IPS-18c (cell line): ENCODE measurements around the gene AMN.

Experiments
- H3K4me3 ChIP-seq: 2 replicates; pipeline ENCODE4 v1.7.0; 2013; ENCODE audit warnings: low read depth, mild to moderate bottlenecking, low read length, moderate library complexity; ENCODE audit not compliant: insufficient read depth
- H3K9me3 ChIP-seq: one replicate; pipeline ENCODE4 v1.6.1; 2013; ENCODE audit warnings: mild to moderate bottlenecking, low read length, moderate library complexity; ENCODE audit not compliant: control insufficient read depth, insufficient read depth

Gene AMN

DNA sequence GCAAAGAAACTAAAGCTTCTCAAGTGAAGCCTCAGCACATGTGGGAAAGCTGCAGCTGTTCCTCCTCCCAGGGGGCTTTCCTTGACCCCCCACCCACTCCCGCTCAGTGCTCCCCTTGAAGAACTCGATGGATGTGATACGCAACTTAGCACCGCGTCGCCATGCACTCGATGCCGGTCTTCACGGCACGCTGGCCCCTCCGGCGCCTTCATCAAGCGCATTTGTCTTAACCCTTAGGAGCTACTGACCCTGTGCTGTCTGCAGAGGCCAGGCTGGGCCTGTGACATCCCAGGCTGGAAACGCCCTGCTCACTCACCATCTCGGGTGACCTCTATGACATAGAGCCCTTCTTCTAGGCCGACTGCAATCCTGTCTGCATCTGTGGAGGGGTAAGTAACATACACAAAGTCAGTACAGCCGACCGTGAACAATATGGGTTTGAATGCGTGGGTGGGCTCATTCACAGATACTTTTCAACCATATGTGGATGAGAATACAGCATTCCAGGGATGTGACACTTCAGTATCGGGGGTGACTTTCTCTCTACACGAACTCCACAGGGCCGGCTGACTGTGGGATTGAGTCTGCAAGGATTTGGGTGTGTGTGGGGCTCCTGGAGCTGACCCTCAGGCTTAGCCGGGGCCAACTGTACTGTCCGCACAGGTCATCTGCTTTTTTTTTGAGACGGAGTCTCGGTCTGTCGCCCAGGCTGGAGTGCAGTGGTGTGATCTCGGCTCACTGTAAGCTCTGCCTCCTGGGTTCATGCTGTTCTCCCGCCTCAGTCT is 23.1 kb downstream of the AMN start:
- Histone ChIP-seq H3K9me3 (no peaks in the 10 kb centered on the region), H3K4me3 (no peak overlapping the region)

DNA sequence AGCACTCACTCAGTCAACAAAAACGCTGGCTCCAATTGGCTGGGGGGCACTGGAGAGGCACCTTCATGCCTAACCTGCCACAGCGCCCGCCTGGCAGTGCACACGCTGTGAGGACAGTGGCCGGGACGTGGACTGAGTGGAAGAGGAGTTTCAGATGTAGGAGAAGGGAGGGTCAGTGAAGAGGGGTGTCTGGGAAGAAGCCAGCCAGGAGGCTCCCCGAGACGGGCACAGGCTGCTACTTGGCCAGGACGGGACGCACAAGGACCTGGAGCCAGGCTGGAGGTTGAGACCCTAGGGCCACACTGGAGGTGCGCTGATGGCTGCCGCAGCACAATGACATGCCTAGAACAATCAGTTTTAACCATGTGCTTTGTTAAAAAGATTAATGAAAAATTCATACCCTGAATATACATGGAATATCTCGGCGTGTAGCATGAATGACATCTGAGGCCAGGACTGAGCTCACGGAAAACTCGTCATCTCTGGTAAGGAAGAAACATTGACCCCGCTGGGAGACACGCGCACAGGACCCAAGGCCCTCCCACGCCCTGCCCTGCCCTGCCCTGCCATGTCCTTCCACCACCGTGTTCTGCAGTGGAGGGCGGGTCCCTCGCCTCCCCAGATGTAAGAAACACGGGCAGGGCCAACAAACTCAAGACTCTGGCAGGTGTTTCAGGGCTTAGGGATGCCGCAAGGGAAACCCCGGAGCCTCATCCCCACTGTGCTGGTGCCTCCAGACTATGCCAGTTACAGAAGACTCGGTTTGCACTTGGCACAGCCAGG is 25.0 kb downstream of the AMN start:
- Histone ChIP-seq H3K4me3 (no peak overlapping the region), H3K9me3 (no peaks in the 10 kb centered on the region)

DNA sequence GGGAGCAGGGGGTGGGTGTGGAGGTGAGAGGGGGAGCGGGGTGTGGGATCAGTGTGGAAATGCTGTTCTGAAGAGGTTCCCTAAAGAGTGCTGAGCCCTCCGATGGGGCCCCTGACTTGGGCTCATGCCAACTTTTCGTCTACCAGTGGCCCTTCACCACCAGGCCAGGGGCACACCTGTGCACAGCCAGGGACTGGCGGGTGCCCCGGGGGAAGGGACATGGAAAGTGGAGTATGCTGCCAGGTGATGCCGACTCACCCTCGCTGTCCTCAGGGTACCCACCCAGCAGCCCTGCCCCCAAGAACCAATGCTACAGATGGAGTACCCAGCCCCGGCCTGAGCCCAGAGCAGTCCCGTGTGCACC is 26.2 kb downstream of the AMN start:
- Histone ChIP-seq H3K4me3 (no peak overlapping the region), H3K9me3 (no peaks in the 10 kb centered on the region)

DNA sequence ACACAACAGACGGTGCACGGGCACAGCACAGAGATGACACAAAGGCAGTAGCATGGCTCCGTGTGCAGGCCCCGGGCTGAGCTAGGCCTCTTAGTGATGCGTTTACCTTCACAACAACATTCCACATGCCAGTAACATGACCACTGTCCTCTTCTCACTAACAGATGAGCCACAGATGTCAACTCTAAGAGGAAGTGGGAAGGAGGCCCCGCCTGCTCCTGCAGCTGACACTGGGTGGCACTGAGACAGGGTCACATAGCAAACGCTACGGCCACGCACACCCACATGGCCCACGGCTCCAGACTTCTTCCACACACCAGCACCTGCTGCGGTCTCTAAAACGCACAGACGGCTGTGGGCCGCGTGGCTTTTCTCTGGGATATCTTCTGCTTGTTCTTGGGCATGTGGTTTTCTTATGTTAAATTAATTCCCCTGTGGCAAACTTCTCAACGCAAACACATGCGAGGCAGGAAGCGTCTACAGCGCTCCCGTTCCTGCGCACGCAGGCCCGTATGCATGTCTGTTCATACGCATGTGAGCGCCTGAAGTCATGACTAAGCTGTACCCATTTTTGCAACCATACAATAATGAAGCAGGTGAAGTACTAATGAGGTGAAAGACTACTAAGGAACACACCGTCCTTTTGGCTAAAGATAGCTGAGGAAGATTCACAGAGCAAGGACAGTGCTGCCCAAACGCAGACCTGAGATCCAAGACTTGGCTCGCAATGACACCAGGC is 26.8 kb downstream of the AMN start:
- H3K9me3 ChIP-seq, result no peaks in the 10 kb centered on the region

DNA sequence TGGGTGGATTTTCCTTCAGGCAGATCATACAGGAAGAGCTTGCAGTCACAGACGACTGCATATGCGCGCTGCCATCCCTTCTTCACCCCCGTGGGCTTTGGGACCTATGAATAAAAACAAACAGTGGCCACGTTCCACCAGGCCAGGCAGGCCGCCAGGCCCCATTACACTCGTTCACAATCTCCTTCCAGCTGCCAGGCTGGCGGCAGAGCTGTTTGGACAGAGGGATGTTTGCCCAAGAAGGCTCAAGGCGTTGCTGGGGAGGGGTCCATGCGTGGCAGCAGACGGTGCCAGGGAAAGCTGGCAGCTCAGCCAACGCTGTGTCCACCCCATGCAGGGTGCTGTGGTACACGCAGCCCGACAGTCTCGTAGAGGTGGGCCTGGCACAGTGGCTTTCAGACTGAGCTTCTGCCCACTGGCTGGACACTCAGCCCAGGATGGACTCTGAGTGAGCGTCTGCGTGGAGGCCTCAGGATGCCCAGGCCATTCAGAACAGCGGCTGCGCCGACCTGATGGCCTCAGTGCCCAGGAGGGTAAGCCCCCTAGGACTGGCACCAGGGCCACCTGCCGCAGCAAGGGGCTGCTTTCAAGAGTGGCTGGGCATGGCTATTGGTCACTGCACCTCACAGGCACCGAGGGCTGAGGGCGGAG is 27.5 kb downstream of the AMN start:
- H3K4me3 ChIP-seq, result no peak overlapping the region

More for the DNA sequence above, 26.8 kb downstream of the AMN start:
- H3K4me3 ChIP-seq, result no peak overlapping the region

DNA sequence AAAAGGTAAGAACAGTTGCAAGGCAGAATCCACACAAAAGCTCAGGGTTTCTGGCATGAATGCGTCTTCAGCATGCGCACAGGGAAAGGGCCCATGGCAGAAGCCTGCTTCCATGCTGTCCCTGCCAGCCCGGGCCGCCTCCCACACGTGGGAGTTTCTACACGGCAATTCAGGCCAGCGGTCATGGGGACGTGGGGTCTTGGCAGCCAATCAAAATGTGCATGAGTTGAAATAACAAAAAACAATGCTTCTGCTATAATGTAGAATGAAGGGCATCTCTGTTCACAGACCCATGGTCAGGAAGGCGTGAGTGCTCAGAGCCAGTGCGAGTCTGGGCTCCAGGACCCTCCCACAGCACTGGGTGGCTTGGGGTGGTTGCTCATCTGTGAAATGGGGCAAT is 28.6 kb downstream of the AMN start:
- H3K9me3 ChIP-seq, result no peaks in the 10 kb centered on the region
- H3K4me3 ChIP-seq, result no peak overlapping the region

More for the DNA sequence above, 27.5 kb downstream of the AMN start:
- H3K9me3 ChIP-seq, result no peaks in the 10 kb centered on the region

DNA sequence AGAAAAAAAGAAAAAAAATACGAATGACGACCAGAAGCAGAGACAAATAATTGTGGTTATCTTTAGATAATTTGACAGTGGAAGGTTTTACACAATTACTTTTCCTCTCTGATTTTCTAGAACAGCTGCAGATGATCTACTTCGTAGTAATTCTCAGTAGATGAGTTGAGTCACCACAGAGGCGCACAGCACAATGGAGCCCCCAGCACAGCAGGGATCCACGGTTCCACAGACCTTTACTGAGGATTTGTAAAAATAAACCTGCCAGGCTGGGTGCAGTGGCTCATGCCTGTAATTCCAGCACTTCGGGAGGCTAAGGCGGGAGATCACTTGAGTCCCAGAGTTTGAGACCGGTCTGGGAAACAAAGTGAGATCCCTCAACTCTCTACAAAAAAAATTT is 29.3 kb downstream of the AMN start:
- Histone ChIP-seq H3K4me3 (no peak overlapping the region), H3K9me3 (no peaks in the 10 kb centered on the region)

DNA sequence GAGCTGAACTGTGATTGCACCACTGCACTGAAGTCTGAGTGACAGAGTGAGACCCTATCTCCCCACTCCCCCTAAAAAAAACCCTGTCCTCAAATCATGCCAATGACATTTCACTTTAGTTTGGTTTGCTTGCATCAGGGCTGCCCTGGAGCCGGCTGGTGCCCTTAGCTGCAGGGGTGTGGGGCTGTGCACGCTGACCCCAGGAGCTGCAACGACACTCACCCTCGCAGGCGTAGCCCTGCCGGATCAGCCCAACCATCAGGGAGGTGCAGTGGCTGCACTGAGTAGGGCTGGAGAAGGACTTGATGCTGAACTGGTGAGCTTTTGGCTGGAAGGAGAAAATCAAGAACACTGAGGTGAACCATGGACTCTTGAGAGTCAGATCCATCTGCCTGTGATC is 29.8 kb downstream of the AMN start:
- Histone ChIP-seq H3K9me3 (no peaks in the 10 kb centered on the region), H3K4me3 (no peak overlapping the region)

DNA sequence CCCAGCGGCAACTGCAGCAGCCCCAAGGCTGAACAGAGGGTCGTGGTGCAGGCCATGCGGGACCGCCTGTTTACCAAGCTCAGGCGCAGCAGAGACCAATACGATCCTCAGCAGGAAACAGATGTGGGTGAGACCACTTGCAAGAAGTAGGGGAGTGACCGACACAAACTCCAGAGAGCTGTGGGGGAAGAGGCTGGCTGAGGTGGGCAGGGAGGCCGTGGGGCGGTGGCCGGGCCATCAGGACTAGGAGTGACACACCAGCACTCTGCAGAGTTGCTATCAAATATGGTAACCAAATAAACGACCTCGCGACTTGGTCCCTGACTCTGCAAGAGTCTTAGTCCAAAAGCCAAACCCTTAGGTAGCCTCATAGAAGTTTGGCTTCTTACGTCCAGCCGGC is 30.6 kb downstream of the AMN start:
- no peaks in the 10 kb centered on the region for H3K9me3 ChIP-seq
- H3K4me3 ChIP-seq, result no peak overlapping the region

DNA sequence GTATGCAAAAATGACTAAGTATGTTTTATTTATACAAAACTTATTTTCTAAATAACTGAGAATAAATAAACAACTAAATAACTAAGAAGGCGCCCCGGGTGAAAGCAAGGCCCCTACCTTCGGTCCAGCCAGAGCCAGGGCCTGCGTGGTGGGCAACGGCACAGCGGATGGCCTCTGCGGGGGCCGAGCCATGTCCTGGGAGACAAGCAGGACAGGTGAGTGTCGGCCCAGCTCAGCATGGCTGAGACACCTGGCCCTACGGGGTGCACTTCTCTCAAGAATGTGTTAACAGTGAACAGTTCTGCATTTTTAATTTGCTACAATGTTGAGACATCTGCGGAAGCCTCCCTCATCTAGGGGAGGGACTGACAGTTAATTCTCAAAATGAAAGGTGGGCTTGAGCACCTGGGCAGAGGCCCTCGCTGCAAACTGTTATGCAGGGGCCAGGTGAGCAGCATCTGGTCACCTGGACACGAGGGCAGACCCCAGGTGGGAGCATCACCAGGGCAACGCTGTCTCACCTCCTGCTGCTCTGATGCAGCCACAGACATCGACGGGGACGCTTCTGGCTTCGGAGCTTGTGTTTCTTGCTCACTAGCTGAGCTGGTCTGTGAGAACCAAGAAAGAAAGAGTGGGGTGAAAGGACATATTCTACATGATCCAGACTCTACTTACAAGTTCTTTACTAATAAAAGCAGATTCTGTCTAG is 31.8 kb downstream of the AMN start:
- no peaks in the 10 kb centered on the region for H3K9me3 ChIP-seq

DNA sequence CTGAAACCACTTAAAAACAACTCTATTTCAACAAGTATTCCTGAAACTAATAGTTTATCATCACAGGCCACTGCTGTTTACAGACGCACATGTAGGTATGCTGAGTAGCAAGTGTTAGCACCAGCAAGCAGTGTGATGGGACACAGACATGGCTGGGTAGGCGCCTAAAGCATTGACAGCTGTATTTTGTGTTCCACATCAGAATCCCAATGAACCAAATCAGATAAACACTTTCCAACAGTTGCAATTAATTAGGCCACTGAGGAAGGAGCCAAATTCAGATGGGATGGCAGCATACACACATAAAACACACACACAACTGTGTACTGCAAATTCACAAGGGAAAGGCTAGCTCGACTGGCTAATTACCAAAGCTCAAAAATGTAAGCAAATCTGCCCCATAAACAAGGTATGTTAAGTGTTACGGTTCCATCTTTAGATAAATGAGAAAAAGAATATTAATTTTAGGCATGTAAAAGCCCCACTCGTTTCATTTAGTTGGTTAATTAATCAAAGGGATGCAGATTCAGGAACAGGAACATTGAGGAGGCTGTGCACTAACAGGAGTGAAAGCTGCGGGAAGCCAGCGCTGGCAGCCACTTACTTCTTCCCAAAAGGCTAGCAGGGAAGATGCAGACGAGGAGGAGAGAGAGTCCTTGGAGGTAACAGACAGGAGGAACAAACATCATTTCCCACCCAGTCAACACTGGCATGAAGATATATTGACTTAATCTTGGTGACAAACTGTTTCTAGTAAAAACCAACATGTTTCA is 33.4 kb downstream of the AMN start:
- Histone ChIP-seq H3K4me3 (no peak overlapping the region), H3K9me3 (no peaks in the 10 kb centered on the region)

More for the DNA sequence above, 31.8 kb downstream of the AMN start:
- no peak overlapping the region for H3K4me3 ChIP-seq

DNA sequence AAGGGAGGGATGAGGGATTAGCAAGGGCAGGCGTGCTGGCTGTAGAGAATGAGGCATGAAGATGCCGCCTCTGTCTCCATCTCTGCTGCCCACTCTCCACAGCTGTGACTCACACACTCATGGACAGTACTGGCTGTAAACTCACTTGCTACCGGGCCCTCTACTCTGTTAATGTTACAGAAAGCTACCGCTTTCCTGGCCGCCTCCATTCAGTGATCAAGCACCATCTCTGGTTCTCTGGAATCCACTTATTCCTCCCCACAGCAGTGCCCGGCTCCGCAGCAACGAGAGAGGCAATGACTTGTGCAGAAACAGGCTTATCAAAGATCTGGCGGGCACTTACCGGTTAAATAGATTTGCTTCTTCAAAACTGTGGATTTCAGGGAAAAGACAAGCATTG is 34.8 kb downstream of the AMN start:
- Histone ChIP-seq H3K9me3 (no peaks in the 10 kb centered on the region), H3K4me3 (no peak overlapping the region)

DNA sequence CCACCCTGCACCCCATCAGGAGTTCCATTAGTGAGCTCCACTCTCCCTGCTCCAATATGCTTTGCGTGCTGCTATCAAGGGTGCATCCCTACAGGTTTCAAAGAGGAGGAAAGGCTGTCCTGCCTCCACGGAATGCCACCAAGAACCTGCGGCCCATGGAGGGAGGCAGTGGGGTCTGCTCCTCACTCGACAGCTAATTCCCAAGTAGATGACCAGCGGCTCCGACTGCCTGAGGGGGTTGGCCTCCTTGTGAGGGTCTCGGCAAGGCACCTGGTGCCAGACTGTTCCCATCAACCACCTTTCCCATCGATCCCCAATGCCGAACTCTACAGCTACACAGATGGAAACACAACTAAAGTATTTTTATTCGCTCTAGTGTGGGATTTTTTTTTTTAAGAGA is 36.0 kb downstream of the AMN start:
- Histone ChIP-seq H3K9me3 (no peaks in the 10 kb centered on the region), H3K4me3 (no peak overlapping the region)

DNA sequence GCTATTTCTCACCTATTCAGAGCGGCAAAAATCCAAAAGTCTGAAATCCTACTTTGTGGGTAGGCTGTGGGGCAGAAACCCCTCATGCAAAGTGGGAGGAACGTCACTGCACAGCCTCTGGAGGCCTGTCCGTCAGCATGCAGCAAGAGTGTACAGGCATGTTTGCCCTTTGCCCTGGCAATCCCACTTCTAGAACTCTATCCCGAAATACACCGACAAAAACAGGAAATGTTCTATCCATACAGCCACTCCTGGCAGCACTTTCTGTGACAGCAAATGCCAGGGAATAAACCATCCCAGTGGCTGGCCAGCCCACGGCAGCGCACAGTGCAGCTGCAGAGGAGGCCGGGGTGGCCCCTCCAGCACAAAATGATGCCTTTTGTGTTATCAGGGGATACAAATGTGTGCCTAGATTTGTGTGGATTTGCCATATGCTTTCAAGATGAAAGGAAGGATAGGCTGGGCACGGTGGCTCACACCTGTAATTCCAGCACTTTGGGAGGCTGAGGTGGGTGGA is 39.7 kb downstream of the AMN start:
- Histone ChIP-seq H3K4me3 (no peak overlapping the region), H3K9me3 (no peaks in the 10 kb centered on the region)

DNA sequence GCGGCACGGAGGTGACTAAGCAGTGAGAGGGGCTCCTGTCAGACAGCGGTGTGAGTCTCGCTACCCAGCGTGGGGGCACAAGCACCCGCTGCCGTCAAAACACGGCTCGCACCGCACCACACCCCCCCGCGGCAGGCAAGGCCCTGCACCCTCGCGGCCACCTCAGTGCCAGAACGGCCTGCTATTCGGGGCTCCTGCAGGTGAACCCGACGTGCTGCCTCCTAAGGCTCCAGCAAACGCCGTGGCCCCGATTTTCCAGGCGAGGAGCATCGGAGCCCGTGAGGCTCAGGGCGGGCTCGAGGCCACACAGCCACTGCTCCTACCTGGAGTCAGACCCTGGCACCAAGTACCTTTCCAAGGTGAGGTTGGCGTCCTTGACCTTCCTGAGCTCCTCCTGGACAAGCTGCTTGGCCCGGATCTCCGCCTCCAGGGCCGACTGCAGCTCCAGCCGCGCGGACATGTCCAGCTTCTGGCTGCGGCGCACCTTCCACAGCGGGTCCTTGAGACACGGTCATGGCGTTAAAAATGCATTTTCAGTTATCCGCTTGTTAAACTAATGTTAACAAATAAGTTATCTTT is 41.8 kb downstream of the AMN start:
- H3K4me3 ChIP-seq, result no peak overlapping the region
- no peaks in the 10 kb centered on the region for H3K9me3 ChIP-seq

DNA sequence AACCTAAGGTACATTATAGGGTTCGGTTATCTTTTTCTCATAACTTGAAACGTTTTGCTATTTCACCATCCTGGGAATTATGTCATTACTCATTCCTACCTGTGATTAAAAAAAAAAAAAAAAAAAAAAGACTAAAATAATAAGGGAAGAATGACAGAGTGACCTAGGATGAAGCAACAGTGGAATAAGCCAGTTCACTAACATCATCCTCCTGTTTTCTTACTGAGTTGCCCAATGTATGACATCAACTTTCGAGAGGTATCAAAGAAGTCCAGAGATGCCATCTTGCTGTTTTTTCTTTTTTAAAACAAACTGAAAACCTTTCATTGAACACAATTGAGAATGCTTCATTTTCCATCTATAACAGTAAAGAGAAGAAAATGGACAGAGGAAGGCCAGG is 42.8 kb downstream of the AMN start:
- no peak overlapping the region for H3K4me3 ChIP-seq
- H3K9me3 ChIP-seq, result no peaks in the 10 kb centered on the region
